A673 (cell line): ENCODE measurements around the gene VPS52. TPM values are rescaled to one million over a fixed set of nuclear protein-coding genes. Genes with fewer than 3 reads are reported as not detected.

ENCODE experiments used
- BruUV-seq: library from RNA; stranded (reverse); fragments of 400-500 nt; replicated peaks from 2 replicates; lab custom pipeline; 2021; lab: Mats Ljungman, UMichigan
- CTCF ChIA-PET: fragments of 300-600 bp; sonication (Branson Sonifier 250); formaldehyde crosslinking; loops from one replicate; lab custom pipeline; 2022; ENCODE audit warnings: antibody characterized with exemption; lab: Charles Lee
- POLR2A ChIA-PET: fragments of 300-600 bp; sonication (Branson Sonifier 250); formaldehyde crosslinking; loops from one replicate; lab custom pipeline; 2022; ENCODE audit warnings: antibody characterized with exemption; ENCODE audit not compliant: low non-redundant PET; lab: Charles Lee
- DNase-seq: peaks from one replicate; pipeline ENCODE4 v3.0.0-alpha.2; 2015; ENCODE audit warnings: low spot score
- H3K27ac ChIP-seq: fragments of 200-600 bp; sonication (generic); 2 replicates; pipeline ENCODE4 v1.5.1; 2016; ENCODE audit warnings: mixed run types, low read depth, mild to moderate bottlenecking, mixed read lengths, antibody characterized with exemption, low read length; ENCODE audit not compliant: poor library complexity, severe bottlenecking
- H3K27me3 ChIP-seq: fragments of 200-600 bp; sonication (generic); replicated peaks from 2 replicates; pipeline ENCODE4 v1.6.1; 2017; ENCODE audit warnings: mixed run types, low read depth, mild to moderate bottlenecking, mixed read lengths, antibody characterized with exemption, low read length; ENCODE audit not compliant: insufficient read depth, poor library complexity
- H3K36me3 ChIP-seq: fragments of 200-600 bp; sonication (generic); 2 replicates; pipeline ENCODE4 v1.6.1; 2016; ENCODE audit warnings: mixed run types, mild to moderate bottlenecking, mixed read lengths, antibody characterized with exemption, low read length; ENCODE audit not compliant: insufficient read depth, poor library complexity, severe bottlenecking
- H3K4me1 ChIP-seq: fragments of 200-600 bp; sonication (generic); 2 replicates; pipeline ENCODE4 v1.6.1; 2017; ENCODE audit warnings: mixed run types, mild to moderate bottlenecking, mixed read lengths, antibody characterized with exemption, low read length; ENCODE audit not compliant: insufficient read depth, poor library complexity, severe bottlenecking
- H3K4me3 ChIP-seq: fragments of 200-600 bp; sonication (generic); 2 replicates; pipeline ENCODE4 v1.5.1; 2016; ENCODE audit warnings: low read depth, mixed run types, mild to moderate bottlenecking, mixed read lengths, low read length; ENCODE audit not compliant: poor library complexity, severe bottlenecking
- H3K9me3 ChIP-seq: fragments of 200-600 bp; sonication (generic); 2 replicates; pipeline ENCODE4 v1.6.1; 2016; ENCODE audit warnings: mixed run types, low read depth, mild to moderate bottlenecking, mixed read lengths, antibody characterized with exemption, low read length; ENCODE audit not compliant: poor library complexity, severe bottlenecking
- CTCF ChIP-seq: fragments of 300-800, 200-600 bp; sonication (generic); conservative IDR thresholded peaks from 2 replicates; pipeline ENCODE4 v1.5.1; 2017; ENCODE audit warnings: low read depth, mild to moderate bottlenecking, antibody characterized with exemption, low read length, moderate library complexity, mixed read lengths
- EZH2 ChIP-seq: fragments of 200-600 bp; sonication (generic); IDR thresholded peaks from 2 replicates; pipeline ENCODE4 v1.6.1; 2017; ENCODE audit warnings: borderline replicate concordance, low read depth, mild to moderate bottlenecking, mixed read lengths, antibody characterized with exemption, low read length; ENCODE audit not compliant: poor library complexity, severe bottlenecking
- intact Hi-C: fragments of 100-400 bp; cut with micrococcal nuclease; formaldehyde crosslinking; loops from one replicate; pipeline ENCODE4 v1.10.0; 2022; ENCODE audit not compliant: unreplicated experiment
- total RNA-seq: library from RNA; stranded (reverse); gene quantifications from 2 replicates; pipeline ENCODE4 v1.2.3, GENCODE V29; 2021

The VPS52 gene
- total RNA-seq, 1 experiment from 2014 or later: 58.2 TPM

GRCh38 chr6:33313105-33313708 lies 41.5 kb upstream of the VPS52 start:
- Histone ChIP-seq H3K27ac (peak overlapping the region; percentile 82), H3K9me3 (no peaks in the 10 kb centered on the region), H3K27me3 (no peaks in the 10 kb centered on the region), H3K4me1 (peaks cover 19% of the 10 kb centered on the region), H3K36me3 (peaks cover 11% of the 10 kb centered on the region), H3K4me3 (peak overlapping the region; percentile 83)
- no TSS peak for BruUV-seq
- POLR2A ChIA-PET: no interaction called here
- CTCF ChIA-PET: interaction anchor here (0.6 kb wide), 1 partner anchor 36 kb away, joined by 4 read pairs; the partner anchor contains the start of gene B3GALT4
- TF ChIP-seq EZH2: no peak
- no peak for TF ChIP-seq CTCF
- DNase-seq: peak; percentile 40
- intact Hi-C loops: loop anchor here (10.0 kb wide), 1 partner anchor 102 kb away; the partner anchor contains the start of genes CUTA and PHF1

GRCh38 chr6:33312361-33313104 lies 40.9 kb upstream of the VPS52 start:
- intact Hi-C loops: loop anchor here (10.0 kb wide), 1 partner anchor 102 kb away; the partner anchor contains the start of genes CUTA and PHF1
- H3K27ac ChIP-seq: peak overlapping the region; percentile 82
- DNase-seq: peak; percentile 84
- H3K36me3 ChIP-seq: peaks cover 10% of the 10 kb centered on the region
- TF ChIP-seq CTCF (no peak), EZH2 (no peak)
- no peaks in the 10 kb centered on the region for H3K9me3 ChIP-seq
- H3K27me3 ChIP-seq: no peaks in the 10 kb centered on the region
- BruUV-seq: no TSS peak
- CTCF ChIA-PET: interaction anchor here (0.6 to 1.3 kb wide), 2 partner anchors 32 to 36 kb away, joined by 3 to 4 read pairs; partner anchors contain the start of gene B3GALT4
- H3K4me3 ChIP-seq: peak overlapping the region; percentile 83
- POLR2A ChIA-PET: no interaction called here
- peaks cover 17% of the 10 kb centered on the region for H3K4me1 ChIP-seq

GRCh38 chr6:33306356-33306755 lies 34.7 kb upstream of the VPS52 start:
- Histone ChIP-seq H3K27ac (no peak overlapping the region), H3K36me3 (peaks cover 24% of the 10 kb centered on the region), H3K4me1 (peaks cover 4% of the 10 kb centered on the region), H3K9me3 (no peaks in the 10 kb centered on the region), H3K4me3 (no peak overlapping the region), H3K27me3 (no peaks in the 10 kb centered on the region)
- TF ChIP-seq EZH2: no peak
- no peak for TF ChIP-seq CTCF
- ChIA-PET CTCF (no interaction called here), POLR2A (no interaction called here)
- intact Hi-C loops: no loop called here
- BruUV-seq: no TSS peak
- no peak for DNase-seq
